ENCODE measurements around the gene ACSS1. TPM values are rescaled to one million over a fixed set of nuclear protein-coding genes. Genes with fewer than 3 reads are reported as not detected.
A peak's percentile ranks its signal among the peaks of the same experiment; 100 is the strongest.

The ACSS1 gene
- total and polyA plus RNA-seq, 2 donors from 2014 or later = 30.6 to 72.3 TPM

DNA sequence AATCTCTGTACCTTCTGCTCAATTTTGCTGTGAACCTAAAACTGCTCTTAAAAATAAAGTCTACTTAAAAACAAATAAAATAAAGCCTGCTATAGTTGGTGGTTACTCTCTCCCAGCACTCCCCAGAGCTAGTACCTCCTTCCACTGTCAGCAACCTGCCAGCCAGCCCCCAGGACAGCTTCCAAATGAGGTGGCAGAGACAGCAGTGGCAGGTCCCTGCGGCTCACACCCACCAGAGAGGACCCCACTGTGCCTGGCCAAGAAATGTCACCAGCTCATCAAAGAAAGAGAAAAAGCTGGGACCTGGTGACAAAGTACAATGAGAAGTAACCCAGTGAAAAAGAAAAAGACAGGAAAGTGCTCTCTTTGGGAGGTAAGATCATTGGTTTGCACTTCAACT lies 80.6 kb downstream of the ACSS1 start:
- no peaks in the 10 kb centered on the region for H3K27me3 ChIP-seq (ENCODE audit: control insufficient read depth, insufficient read depth, low read length)
- DNase-seq (no peak), FAIRE-seq (no peak)
- no peaks in the 10 kb centered on the region for H3K4me1 ChIP-seq (ENCODE audit: control insufficient read depth in 2 of 3, insufficient read depth in 2 of 3, low read depth in 1 of 3, low read length in 3 of 3)
- H3K36me3 ChIP-seq (ENCODE audit: control insufficient read depth in 2 of 3, insufficient read depth in 3 of 3, low read length in 3 of 3) = peaks cover 0 to 28% (median 21%) of the 10 kb centered on the region in 3 donors
- TF ChIP-seq, protein P1, sequence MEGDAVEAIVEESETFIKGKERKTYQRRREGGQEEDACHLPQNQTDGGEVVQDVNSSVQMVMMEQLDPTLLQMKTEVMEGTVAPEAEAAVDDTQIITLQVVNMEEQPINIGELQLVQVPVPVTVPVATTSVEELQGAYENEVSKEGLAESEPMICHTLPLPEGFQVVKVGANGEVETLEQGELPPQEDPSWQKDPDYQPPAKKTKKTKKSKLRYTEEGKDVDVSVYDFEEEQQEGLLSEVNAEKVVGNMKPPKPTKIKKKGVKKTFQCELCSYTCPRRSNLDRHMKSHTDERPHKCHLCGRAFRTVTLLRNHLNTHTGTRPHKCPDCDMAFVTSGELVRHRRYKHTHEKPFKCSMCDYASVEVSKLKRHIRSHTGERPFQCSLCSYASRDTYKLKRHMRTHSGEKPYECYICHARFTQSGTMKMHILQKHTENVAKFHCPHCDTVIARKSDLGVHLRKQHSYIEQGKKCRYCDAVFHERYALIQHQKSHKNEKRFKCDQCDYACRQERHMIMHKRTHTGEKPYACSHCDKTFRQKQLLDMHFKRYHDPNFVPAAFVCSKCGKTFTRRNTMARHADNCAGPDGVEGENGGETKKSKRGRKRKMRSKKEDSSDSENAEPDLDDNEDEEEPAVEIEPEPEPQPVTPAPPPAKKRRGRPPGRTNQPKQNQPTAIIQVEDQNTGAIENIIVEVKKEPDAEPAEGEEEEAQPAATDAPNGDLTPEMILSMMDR (IDR thresholded peaks at IDR 0.05; ENCODE audit: borderline replicate concordance, extremely low read depth, insufficient read depth) = no peak
- no peak overlapping the region for H3K4me3 ChIP-seq (ENCODE audit: low read length in 3 of 3)
- peaks cover 0 to 7% (median 0%) of the 10 kb centered on the region in 3 donors for H3K9me3 ChIP-seq (ENCODE audit: control insufficient read depth in 2 of 3, insufficient read depth in 1 of 3, low read length in 3 of 3)
- no peak overlapping the region for H3K27ac ChIP-seq (ENCODE audit: low read depth in 2 of 2, low read length in 2 of 2)
- H3K9ac ChIP-seq (ENCODE audit: low read length in 3 of 3) = no peak overlapping the region
- intact Hi-C loops (cut with DNase I) = no loop called here

DNA sequence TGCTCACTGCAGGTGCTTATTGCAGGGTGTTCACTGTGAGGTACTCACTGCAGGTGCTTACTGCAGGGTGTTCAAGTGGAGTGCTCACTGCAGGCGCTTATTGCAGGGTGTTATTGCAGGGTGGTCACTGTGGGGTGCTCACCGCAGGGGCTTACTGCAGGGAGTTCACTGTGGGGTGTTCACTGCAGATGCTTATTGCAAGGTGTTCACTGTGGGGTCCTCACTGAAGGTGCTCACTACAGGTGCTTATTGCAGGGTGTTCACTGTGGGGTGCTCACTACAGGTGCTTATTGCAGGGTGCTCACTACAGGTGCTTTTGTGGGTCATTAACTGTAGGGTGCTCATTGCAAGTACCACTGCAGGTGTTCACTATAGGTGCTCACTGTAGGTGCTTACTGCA lies 85.6 kb downstream of the ACSS1 start:
- TF ChIP-seq, protein P1 (IDR thresholded peaks at IDR 0.05; ENCODE audit: borderline replicate concordance, extremely low read depth, insufficient read depth) = no peak
- H3K9ac ChIP-seq (ENCODE audit: low read length in 3 of 3) = no peak overlapping the region
- no peak for FAIRE-seq

DNA sequence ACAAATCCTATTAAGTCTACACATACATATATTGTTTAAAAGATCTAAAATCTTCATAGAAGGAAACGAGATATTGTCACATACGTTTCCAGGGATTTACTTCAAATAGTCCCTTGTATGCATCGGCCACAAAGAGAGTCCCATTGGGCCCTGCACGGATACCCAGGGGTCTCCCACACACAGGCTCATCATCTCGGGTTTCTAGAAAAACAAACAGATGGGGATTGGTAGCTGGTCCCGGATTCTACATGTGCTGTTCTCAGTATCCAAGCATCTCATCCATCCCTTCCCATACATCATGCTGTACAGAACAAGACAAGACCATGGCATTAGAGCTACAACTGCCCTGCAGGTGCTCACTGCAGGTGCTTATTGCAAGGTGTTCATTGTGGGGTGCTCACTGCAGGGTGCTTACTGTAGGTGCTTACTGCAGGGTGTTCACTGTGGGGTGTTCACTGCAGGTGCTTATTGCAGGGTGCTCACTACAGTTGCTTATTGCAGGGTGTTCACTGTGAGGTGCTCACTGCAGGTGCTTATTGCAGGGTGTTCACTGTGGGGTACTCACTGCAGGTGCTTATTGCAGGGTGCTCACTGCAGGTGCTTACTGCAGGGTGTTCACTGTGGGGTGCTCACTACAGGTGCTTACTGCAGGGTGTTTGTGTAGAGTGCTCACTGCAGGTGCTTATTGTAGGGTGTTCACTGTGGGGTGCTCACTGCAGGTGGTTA lies 86.4 kb downstream of the ACSS1 start:
- FAIRE-seq (no peak), DNase-seq (peak in 3 of 5 donors; percentile 46 to 72 (median 68))
- Histone ChIP-seq H3K36me3 (ENCODE audit: control insufficient read depth in 2 of 3, insufficient read depth in 3 of 3, low read length in 3 of 3) (peaks cover 0 to 52% (median 20%) of the 10 kb centered on the region in 3 donors), H3K9ac (ENCODE audit: low read length in 3 of 3) (no peak overlapping the region), H3K4me1 (ENCODE audit: control insufficient read depth in 2 of 3, insufficient read depth in 2 of 3, low read depth in 1 of 3, low read length in 3 of 3) (no peaks in the 10 kb centered on the region), H3K9me3 (ENCODE audit: control insufficient read depth in 2 of 3, insufficient read depth in 1 of 3, low read length in 3 of 3) (peaks cover 0 to 3% (median 0%) of the 10 kb centered on the region in 3 donors), H3K27me3 (ENCODE audit: control insufficient read depth, insufficient read depth, low read length) (no peaks in the 10 kb centered on the region), H3K27ac (ENCODE audit: low read depth in 2 of 2, low read length in 2 of 2) (no peak overlapping the region), H3K4me3 (ENCODE audit: low read length in 3 of 3) (no peak overlapping the region)
- intact Hi-C loops (cut with DNase I) = no loop called here
- TF ChIP-seq, protein P1 (IDR thresholded peaks at IDR 0.05; ENCODE audit: borderline replicate concordance, extremely low read depth, insufficient read depth) = no peak

More for the DNA sequence above, 85.6 kb downstream of the ACSS1 start:
- peak in 1 of 5 donors; percentile 3 for DNase-seq
- H3K36me3 ChIP-seq (ENCODE audit: control insufficient read depth in 2 of 3, insufficient read depth in 3 of 3, low read length in 3 of 3) = peaks cover 0 to 56% (median 26%) of the 10 kb centered on the region in 3 donors
- no peaks in the 10 kb centered on the region for H3K4me1 ChIP-seq (ENCODE audit: control insufficient read depth in 2 of 3, insufficient read depth in 2 of 3, low read depth in 1 of 3, low read length in 3 of 3)
- no peak overlapping the region for H3K4me3 ChIP-seq (ENCODE audit: low read length in 3 of 3)
- no peaks in the 10 kb centered on the region for H3K27me3 ChIP-seq (ENCODE audit: control insufficient read depth, insufficient read depth, low read length)
- peaks cover 0 to 7% (median 0%) of the 10 kb centered on the region in 3 donors for H3K9me3 ChIP-seq (ENCODE audit: control insufficient read depth in 2 of 3, insufficient read depth in 1 of 3, low read length in 3 of 3)
- intact Hi-C loops (cut with DNase I) = no loop called here
- H3K27ac ChIP-seq (ENCODE audit: low read depth in 2 of 2, low read length in 2 of 2) = no peak overlapping the region

Data from kidney (tissue), 14 donors.